GM21381 (cell line): Measurements from ENCODE around the gene ZNF423.

Experiments
- ATAC-seq: cut with Tn5 transposase; IDR thresholded peaks from one replicate; pipeline ENCODE4 v1.9.1; 2021; ENCODE audit warnings: mild to moderate bottlenecking, moderate library complexity; ENCODE audit not compliant: unreplicated experiment

Gene ZNF423

DNA sequence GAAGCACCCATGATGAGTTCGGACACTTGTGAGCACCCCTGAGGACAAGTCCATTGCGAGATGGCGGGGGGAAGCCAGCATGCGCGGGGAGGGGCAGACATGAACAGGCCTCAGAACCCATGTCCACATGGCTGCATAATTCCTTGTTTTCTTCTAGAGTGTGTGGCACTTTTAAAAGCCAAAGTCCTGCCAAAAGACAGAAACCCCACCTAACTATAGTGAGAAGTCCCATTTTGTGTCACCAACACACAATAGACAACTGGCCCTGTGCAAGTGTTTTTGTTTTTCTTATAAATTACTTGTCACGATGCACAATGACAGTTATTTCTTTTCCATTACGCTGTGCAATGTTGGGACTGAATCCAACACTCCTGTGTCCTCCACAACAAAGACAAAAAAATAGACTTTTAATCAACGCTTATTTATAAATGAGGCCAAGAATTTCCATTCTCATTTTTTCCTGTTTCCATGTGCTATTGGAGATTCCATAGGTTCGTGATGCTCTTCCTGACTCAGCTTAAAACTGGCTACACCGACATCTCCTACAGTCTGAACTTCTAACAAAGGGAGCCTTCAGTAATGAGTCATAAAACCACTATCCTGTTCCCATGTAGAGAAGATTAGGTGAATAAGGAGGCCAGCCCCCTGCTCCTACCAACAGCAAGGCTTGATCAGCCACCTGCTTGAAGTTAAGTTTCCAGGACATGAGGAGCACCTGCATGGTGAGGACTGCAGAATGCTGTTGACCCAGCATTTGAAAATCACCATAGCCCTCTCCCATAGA is 98.9 kb downstream of the ZNF423 start:
- no peak for ATAC-seq

DNA sequence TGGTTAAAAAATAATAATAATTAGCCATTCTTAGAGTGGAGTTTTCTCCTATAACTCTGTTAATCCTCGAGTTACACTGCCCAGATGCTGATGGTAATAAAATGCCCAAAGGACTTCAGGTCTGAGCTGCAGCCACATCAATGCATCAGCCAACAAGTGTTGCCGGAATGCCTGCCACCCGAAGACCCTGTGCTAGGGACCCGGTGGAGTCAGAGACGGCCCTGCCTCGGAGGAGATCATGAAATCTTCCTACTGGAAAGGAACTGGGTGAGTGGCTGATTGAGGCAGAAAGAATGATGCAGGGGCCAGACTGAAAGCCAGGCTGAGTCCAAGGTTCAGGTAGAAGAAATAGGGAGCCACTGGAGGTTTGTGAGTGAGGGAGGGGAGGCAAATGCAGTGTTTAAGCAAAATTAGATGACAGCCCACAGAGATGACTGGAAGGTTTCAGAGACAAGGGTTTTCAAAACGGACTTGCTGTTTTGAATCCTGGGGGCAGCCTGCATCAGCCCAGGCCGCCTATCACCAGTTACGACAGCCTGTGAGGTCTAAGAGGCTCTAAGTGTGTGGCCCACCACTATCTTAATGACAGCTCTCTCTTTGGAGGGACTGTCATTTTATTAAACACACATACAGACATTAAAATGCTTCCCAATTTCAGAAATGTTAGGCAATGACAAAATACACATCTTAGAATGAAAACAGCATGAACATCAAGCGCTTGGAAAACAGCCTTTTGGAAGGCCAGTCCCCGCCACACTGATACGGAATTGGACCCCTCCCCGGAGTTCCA is 100.0 kb downstream of the ZNF423 start:
- ATAC-seq = no peak

DNA sequence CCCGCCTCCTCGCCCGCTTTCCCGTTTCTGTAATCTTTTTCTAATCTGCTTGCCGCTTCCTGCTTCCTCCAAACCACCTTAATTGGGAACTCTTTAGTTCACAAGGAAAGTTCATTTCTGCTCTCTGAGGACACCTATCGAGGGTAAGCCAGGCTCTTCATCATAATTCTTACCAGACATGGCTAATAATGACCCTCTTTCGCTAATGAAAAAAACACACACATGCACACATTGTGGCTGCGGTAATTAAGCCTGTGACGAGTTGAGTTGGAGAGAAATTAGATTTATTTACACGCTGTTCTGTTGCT is 100.6 kb downstream of the ZNF423 start:
- no peak for ATAC-seq

DNA sequence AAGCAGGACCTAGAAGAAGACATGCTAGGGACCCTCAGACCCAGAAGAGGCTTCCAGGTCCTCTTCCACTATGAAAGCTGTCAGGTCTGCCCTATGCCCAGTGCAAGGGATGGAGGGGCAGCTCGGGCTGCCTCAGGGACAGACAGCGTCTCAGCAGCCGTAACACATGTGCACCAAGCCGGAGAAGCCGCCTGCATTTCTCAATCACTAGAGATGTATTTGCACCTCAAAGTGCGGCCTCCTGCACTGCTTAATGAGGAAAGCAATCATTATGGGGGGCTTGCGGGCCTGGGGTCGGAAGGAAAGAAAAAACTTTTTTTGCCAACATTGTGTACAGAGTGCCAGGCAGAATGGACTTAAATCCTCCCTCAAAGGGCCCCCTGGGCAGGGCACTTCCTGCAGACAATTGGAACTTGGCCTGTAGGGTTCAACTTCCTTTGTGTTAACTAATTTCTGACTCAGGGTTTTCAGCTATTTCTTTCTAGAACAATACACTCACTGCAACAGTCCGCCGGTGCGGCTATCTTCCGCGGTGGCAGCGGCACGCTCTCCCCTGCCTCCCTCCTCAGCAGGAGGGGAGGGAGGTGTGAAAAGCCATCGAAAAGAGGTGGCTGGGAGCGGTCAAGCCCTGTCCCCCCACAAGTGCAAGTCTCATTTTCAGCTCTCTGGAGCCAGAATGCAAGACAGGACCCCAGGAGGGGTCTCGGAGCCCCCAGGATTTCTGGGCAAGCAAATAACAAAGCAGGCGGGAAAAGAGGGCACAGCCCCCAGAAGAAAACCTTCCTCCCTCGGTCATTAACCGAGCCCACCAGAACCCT is 101.2 kb downstream of the ZNF423 start:
- ATAC-seq = no peak

DNA sequence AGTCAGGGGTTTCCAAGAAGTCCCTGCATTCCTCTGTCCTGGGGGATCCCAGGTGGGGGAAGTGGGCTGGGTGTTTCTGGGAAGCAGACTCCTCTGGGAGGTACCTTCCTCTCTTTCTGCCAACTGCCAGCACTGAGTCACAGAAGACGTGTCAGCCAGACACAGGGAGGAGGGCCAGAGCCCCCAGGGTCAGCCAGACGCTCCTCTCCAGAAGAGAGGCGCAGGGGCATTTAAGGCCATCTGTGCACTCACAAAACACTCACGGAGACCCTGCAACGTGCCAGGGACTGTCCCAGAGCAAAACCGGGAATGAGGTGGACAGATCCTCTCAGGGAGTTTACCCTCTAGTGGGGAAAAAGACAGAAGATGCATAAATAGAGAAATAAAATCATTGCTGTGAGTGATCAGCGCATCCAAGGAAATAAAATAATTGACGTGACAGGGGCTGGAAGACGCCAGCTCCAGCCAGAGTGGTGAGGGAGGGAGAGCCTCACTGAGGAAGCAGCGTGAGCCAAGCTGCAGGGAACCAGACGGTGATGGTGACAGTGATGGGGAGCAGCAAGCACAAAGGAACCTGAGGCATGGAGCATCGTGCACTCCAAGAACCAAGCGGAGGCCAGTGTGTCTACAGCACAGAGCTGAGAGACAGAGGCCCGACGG is 105.4 kb downstream of the ZNF423 start:
- no peak for ATAC-seq

DNA sequence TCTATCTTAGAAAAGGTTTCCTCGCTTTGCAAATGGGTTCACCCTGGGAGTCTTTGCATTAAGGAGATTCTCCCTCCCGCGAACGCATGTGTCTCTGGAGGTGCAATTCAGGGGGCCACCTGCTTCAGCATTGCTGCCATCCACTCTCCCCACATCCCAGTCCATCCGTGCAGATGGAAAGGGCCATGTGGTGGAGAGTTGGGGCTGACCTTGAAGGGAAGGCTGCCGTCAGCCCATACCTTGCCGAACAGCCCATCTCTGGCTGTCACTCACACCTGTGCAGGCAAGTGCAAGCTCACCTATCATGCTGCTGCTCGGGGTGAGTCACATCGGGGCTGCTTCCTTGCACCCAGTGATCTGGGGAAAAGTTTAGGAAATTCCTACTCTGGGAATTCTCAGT is 106.1 kb downstream of the ZNF423 start:
- ATAC-seq = no peak

DNA sequence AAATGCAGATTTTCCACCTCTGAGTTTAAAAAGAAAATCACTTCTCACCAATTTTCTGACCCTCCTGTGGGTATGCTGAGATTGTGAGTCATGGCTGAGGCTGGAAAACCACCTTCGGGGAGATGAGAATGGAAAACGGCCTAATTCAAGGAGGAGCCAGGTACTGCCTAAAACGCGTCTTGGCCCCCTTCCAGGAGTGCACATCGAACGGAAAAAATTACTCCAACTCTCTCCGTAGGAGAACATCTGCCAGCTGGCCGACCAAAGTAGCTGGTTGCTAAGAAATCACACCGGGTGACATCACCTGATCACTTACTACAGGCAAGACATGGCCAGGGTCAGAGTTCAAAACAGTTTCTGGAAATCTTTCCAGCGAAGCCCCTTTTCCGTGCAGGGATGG is 107.6 kb downstream of the ZNF423 start:
- ATAC-seq = no peak

DNA sequence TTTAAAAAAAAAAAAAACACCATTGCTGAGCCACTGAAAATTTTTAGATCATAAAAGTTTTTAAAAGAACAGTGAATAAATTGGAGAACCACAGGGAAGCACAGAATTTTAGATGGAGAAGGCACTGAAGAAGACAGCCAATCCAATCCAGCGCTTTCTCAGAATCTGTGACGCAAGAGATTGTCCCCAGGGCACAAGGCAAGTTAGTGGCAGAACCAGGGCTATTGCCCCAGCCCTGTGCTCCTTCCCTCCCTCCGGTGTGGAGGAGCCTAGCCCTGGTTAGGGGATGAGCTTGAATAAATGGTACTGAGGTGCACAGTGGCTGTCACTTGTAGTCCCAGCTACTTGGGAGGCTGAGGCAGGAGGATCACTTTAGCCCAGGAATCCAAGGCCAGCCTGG is 108.3 kb downstream of the ZNF423 start:
- ATAC-seq = no peak

DNA sequence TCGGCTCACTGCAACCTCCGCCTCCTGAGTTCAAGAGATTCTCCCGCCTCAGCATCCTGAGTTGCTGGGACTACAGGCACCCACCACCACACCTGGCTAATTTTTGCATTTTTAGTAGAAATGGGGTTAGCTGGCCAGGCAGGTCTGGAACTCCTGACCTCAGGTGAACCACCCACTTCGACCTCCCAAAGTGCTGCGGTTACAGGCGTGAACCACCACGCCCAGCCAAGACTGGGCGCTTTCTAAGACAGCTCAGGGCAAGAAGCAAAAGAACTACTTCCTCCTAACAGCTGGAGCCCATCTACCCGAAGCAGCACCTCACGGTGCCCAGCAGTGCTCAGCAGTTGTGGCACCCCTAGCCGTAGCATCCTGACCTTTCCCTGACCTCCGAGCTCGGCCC is 109.4 kb downstream of the ZNF423 start:
- ATAC-seq = no peak

DNA sequence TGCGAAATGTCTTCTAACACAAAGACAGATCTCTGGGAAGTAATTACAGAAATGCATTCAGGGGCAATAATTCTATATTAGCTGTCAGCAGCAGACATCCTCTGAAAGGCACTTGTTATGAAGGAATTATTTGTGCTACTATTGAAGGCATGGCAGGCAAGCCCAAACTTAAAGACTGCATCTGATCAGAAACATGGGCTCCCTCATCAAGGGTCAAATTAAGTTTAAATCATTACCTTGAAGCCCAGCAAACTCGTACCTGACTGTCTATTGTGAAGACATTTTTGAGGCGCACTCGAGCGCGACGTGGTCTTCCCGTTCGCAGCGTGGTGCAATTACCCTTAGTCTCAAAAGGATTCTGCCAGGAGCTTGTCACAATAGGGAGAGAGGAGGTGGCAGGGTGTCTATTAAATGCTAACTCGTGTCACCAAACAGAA is 110.6 kb downstream of the ZNF423 start:
- ATAC-seq = no peak

DNA sequence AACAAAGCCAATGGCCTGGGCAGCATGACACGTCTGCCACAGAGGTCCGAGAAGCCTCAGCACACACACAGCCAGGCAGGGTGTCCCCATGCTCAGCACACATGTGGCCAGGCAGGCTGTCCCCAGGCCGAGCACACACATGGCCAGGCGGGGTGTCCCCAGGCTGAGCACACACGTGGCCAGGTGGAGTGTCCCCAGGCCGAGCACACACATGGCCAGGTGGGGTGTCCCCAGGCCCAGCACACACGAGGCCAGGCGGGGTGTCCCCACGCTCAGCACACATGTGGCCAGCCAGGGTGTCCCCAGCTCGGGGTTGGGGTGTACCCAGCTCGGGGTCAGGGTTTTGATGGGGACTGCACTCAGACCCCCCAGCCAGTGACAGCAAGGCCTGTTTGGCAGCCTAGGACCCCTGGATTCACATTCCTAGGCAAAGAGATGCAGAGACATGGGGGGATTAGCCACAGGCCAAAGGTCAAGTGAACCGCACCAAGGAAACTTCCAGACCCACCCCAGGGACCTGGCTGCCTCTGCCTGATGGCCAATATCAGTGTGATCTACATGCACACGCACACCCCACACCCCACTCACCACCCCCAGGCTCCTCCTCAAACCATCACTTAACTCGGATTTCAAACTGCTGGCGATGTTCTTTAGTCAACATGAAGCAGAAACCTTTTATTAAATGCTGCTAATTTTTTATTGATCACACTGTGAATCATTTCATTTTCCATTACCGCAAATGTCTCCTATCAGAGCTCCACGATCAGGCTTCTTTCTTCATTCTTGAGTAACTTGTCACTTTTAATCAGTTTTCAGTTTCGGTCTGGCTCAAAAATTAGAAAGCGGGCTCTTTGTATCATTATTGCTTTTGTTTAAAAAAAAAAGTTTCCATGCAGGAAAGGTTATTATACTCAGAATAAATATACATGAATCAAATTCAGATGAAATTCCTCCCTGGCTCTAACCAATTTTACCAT is 111.4 kb downstream of the ZNF423 start:
- no peak for ATAC-seq

DNA sequence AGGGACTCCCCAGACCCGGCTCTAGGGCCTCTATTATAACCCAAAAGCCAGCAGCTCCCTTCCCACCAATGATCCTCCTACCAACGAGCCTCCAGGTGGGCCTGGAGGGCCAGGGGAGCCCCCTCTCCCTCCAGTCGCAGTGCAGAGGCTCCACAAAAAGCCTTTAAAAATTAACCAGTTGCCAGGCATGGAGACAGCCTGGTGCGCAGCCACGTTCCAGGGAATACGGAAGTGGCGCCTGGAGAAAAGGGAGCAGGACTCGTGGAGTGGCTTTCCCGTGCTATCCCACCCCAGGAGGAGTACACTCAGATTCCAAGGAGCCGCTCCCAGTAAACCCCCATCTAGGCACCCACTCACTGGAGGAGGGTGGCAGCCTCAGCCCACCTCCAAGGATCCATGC is 112.3 kb downstream of the ZNF423 start:
- no peak for ATAC-seq

DNA sequence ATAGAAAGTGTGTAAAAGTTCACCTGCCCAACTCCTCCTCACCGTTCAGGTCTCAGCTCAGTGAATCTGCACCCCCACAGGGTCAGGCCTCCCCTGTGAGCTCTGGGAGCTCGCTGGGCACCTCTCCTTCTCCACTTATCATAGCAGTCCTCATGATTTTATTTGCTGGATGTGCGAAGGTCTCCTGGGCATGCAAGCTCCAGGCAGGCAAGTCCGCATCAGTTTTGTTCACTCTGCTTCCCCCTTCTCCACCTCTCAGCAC is 112.8 kb downstream of the ZNF423 start:
- no peak for ATAC-seq

DNA sequence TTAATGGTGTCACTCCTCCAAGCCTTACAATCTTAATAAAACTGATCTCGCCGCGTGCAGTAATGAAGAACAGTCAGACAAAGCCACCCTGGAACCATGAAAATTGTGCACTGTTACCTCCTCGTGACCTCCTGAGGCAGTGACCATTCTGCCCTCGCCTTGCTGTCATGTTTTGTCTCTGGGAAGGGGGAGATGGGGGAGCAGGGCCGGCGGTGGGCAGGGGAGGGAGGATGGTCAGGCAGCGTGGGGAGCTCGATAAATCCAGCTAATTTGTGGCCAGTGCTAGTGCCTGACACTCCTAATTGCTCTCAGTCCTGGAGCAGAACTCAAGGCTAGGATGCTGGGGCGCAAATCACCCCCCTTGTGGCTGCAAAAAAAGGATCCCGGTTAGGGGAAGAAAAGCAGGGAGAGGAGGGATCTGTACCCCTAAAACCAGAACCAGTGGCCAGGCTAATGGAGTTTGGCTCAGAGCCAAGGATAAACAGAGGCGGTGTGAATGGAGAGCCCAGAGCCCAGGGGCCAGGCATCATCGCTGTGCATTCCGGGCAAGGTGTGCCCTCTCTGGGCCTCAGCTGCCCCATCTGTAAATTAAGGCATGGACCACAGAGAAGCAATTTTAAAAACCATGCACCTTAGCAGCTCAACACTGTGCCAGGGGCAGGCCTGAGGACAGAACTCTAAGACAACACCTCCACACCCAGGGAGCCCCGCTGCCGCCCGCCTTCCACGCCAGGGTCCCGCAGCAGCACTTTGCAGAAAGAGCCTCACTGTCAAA is 113.3 kb downstream of the ZNF423 start:
- ATAC-seq = no peak

DNA sequence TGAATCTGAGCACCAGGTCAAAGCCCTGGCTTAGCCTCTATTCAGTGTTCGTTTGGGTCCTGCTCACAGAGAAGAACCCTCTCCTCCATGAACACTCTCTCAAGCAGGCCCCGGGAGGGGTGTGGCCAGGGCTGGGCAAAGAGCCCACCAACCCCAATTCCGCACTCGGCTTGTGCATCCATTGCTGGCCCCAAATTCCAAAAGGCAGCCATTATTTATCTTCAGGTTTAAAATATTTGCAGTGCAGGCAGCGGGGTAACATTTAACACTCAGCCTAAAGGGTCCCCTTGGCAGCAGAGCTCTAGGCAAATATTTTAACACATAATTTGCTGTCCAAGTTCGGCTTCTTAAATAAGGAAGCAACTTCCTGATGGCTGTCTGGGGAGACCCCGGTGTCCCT is 115.7 kb downstream of the ZNF423 start:
- ATAC-seq = no peak

DNA sequence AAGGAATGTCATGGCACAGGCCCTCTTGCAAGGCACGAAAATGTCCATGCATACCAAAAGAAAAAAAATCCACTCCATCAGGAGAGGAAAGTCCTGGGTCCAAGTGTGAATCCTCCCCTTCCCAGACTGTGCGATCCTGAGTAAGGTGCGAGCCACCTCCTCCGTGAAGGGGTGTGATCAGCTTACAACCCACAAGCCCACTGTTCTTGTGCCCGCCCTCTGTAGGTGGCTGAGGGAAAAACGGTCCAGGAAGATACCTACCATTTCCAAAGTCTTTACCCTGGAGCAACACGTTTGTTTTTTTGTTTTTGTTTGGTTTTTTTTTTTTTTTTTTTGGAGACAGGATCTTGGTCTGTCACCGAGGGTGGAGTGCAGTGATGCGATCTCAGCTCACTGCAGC is 116.5 kb downstream of the ZNF423 start:
- ATAC-seq = no peak

DNA sequence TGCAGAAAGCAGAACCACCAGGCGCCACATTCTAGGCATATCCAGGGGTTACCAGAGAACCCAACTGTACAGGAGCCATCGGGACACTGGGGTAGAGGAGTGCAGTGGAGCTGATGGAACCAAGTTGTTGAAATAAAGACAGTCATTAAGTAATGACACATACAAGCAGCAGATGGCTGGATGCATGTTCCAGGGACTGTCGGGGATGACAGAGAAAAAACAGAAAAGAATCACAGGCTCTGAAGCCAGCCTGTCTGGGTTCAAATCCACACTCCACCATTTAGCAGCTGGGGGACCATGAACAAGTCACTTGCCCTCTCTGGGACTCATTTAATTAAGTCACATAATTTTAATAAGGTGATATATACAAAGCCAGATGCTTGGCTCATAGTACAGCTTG is 117.1 kb downstream of the ZNF423 start:
- ATAC-seq = no peak

DNA sequence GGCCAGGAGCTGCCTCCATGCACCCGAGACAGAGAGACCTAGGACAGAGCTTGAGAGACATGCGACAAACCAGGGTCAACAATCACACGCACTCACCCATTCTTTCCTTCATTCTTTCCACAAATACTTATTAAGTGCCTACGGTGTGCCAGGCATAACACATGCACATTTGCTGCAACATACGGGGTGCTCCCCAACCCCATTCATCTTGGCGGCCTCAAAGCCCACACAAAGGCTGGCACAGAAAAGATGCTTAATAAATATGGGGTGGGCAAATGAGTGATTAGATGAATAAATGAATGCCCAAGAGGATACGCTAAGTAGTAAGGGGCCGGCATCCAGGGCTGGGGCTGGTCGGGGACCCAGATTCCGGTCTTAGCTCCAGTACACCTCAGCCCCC is 117.9 kb downstream of the ZNF423 start:
- ATAC-seq = no peak

DNA sequence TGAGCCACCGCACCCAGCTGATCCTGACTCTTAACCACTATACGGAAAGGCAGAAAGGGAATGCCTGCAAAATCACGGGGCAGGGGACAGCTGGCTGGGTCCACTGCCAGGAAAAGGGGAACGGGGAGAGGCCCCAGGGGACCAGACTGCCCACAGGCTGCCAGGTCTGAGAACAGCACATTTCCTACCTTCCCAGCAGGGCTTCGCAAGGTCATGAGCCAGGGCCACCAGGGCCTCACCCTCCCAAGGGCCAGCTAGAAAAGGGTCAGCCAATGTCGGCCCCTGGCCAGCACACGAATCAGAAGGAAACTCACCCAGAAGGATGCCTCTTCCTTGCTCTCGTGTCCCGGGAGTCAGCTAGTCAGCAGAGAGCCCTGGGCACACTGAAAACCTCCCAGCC is 118.4 kb downstream of the ZNF423 start:
- ATAC-seq = no peak

DNA sequence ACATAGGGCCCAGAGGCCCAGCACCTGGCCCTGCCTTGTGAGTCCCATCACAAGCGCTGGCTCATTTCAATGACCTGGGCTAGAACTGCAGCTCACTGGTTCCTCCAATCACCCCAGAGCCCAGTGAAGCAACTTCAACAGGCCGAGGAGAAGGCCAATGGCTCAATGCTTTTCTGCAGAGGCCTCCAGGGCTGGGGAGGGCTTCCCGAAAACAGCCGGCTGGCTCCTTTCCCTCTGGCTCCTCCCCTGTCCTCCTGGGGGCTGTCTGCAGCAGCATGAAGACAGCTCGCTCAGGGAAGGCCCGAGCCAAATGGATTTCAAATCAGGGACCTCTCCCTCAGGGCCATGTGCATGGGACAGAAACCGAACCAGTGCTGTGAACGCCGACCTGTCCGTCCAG is 121.6 kb downstream of the ZNF423 start:
- ATAC-seq = no peak
